Peyer's patch (tissue), 4 donors: Measurements from ENCODE around the gene CACYBP.

ENCODE experiments used
- POLR2A ChIP-seq, 2 donors: fragments of 450-650 bp; IDR thresholded peaks; one replicate each; pipeline ENCODE4 v1.5.1; 2017; ENCODE audit warnings: antibody characterized with exemption in 2 of 2, mild to moderate bottlenecking in 2 of 2, moderate library complexity in 2 of 2
- TF ChIP-seq, protein P1 (sequence below), 6 experiments: fragments of 450-650 bp in 4 of 6; fragments of 200-600 bp in 2 of 6; sonication (generic) in 1 of 6; IDR thresholded peaks; one replicate each; pipeline ENCODE4 v1.5.1; 2017 to 2019; ENCODE audit warnings: antibody characterized with exemption in 6 of 6, mild to moderate bottlenecking in 3 of 6, moderate library complexity in 1 of 6

DNA sequence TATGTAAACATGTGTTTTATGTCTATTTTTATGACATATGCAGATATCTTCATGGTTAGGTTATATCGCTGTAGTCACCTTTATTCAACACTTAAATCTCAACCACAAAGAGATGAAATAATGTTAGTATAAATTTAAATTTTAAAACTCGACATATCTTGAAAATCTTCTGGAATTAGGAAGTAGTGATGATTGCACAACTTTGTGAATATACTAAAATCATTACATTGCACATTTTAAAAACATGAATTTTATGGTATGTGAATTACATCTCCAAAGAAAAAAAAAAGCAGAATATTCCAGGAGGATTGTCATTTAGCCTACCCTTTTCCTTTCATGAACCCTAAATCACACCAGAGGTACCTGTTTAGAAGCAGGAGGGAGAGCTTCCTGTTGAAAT, 39.4 kb upstream of the CACYBP start:
- TF ChIP-seq POLR2A (IDR thresholded peaks at IDR 0.05) = no peak
- TF ChIP-seq, protein P1, sequence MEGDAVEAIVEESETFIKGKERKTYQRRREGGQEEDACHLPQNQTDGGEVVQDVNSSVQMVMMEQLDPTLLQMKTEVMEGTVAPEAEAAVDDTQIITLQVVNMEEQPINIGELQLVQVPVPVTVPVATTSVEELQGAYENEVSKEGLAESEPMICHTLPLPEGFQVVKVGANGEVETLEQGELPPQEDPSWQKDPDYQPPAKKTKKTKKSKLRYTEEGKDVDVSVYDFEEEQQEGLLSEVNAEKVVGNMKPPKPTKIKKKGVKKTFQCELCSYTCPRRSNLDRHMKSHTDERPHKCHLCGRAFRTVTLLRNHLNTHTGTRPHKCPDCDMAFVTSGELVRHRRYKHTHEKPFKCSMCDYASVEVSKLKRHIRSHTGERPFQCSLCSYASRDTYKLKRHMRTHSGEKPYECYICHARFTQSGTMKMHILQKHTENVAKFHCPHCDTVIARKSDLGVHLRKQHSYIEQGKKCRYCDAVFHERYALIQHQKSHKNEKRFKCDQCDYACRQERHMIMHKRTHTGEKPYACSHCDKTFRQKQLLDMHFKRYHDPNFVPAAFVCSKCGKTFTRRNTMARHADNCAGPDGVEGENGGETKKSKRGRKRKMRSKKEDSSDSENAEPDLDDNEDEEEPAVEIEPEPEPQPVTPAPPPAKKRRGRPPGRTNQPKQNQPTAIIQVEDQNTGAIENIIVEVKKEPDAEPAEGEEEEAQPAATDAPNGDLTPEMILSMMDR (IDR thresholded peaks at IDR 0.05) = no peak
